Amniotic epithelial cell (primary cell): Measurements from ENCODE around the gene AIFM3.
"Not testable (repeated sequence)": the region's sequence is repeated elsewhere in the genome, so short reads cannot be mapped to it uniquely, and the experiment has no call there.

Experiments used
- DNase-seq: peaks from one replicate; pipeline ENCODE4 v3.0.0-alpha.2; 2010; ENCODE audit warnings: low read depth

Gene AIFM3, protein sequence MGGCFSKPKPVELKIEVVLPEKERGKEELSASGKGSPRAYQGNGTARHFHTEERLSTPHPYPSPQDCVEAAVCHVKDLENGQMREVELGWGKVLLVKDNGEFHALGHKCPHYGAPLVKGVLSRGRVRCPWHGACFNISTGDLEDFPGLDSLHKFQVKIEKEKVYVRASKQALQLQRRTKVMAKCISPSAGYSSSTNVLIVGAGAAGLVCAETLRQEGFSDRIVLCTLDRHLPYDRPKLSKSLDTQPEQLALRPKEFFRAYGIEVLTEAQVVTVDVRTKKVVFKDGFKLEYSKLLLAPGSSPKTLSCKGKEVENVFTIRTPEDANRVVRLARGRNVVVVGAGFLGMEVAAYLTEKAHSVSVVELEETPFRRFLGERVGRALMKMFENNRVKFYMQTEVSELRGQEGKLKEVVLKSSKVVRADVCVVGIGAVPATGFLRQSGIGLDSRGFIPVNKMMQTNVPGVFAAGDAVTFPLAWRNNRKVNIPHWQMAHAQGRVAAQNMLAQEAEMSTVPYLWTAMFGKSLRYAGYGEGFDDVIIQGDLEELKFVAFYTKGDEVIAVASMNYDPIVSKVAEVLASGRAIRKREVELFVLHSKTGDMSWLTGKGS

DNA sequence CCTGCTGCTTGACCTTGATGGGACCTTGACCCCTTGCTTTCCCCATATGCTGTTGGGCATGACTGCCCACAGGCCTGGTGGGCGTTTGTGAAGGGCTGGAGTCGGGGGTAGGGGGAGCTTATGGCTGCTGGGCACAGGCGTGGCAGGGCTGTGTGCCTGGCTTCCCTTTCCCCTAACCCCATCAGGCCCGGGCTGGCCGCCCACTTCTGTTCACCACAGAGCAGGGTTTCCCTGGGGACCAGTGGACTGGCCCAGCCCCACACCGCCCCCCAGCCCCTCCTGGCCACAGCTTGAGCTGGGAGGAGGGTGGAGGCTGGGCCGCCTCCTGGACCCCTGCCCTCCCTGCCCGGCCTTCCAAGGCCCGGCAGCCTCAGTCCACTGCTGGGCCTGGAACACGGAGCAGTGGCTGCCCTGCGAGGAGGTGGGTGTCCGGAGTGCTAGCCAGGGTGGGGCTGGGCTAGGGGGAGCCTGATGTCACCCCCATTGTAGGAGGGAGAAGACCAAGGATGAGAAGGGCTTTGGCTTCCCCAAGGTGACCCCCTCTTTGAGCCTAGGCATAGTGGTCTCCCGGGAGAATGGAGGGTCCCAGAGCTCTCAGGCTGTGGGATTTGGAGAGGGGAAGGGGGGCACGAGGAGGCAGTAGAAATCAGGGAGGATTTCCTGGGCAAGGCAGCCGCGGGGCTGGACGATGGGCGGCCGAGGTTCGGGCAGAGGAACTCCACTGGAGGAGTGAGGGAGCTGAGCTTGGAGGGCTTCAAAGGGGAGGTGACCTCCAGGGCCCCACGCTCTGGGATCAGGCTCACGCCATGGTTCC lies at the start of gene AIFM3:
Gene AIFM3 (plus strand): TSS at position 373 of the 814 bp plus-strand sequence. CDS start 690 bp downstream, outside the sequence.
- DNase-seq, result no peak

DNA sequence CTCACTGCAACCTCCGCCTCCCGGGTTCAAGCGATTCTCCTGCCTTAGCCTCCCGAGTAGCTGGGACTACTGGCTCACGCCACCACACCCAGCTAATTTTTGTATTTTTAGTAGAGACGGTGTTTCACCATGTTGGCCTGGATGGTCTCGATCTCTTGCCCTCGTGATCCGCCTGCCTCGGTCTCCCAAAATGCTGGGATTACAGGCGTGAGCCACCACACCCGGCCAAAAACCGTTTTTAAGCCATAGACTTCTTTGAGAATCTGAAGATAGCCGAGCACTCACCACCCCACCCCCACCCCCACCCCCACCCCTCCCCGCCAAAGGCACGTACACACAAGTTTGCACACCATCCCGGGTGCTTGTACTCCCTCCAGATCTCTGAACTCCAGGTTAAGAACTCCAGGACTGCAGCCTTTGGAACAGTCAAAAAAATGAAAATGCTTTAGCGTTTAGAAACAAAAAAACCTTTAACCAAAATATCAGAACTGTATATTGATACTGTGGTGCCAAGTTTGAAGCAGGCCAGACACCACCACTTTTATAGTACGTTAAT lies 48.3 kb upstream of the AIFM3 start:
- no peak for DNase-seq

DNA sequence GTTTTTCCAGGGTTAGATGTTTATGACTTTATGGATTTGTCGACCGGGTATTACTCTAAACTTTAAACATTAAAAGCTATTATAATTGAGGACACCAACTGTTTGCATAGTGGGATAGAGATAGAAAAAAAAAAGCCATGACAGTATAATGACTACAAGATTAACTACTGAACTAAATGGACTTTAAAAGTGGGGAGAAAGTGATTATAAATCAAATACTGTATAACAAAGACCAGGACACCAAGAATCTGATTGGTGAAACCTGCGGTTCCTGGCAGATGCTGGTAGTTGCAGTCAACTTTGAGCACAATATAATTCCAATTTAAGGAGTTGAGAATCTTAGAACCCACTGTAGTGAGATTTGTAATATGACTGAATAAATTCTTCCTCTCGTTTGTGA lies 47.3 kb upstream of the AIFM3 start:
- peak; percentile 40 for DNase-seq

DNA sequence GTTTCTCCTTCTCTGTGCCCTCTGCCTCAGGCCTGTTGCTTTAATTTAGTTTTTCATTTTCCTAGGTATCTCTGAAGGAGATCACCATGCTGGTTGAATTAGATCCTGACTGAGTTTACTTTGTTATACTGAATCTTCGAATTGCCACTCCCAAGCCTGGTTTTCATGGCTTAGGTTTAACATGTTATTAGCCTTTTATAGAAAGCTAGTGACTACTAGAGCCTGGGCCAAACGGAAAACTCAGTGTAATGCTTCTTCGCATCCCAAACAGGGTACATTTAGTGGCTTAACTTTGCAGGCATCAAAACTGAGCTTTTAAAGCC lies 46.2 kb upstream of the AIFM3 start:
- DNase-seq, result no peak

DNA sequence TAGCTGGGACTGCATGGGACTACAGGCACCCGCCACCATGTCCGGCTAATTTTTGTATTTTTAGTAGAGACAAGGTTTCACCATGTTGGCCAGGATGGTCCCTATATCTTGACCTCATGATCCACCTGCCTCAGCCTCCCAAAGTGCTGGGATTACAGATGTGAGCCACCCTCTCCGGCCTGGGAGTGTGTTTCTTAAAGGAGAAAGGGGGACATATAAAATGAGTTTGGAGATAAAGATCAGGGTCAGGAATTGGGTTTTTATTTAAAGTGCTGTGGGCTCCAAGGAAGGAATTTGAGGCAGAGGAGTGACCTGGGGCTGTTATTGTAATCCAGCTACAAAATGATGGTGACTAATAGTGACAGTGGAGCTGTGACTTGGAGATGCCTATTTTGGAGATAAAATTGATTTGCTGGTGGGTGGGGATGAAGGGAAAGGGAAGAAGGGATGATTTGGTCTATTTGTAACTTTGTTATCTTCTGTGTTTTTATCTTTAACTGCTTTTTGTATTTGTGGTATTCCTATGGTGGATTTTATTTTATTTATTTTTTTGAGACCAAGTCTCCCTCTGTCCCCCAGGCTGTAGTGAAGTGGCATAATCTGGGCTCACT lies 44.8 kb upstream of the AIFM3 start:
- DNase-seq, result no peak

DNA sequence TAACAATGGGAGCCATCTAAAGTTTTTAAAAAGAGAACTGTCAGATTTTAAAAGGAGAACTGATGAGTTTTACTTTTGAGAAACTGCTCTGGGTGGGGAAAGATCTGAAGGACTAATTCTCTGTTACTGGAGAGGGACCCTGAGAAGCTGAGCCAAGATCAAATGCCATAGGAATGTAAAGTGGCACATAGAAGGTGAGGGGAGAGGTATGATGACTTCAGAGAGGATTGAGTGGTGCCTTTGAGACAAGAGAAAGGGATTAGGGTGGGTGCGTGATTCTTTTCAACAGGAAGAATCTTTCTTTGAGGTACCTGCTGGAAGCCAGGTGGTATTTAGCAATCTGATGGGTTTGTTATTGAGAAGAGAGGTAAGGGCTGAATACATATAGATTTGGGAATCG lies 40.8 kb upstream of the AIFM3 start:
- DNase-seq, result no peak

DNA sequence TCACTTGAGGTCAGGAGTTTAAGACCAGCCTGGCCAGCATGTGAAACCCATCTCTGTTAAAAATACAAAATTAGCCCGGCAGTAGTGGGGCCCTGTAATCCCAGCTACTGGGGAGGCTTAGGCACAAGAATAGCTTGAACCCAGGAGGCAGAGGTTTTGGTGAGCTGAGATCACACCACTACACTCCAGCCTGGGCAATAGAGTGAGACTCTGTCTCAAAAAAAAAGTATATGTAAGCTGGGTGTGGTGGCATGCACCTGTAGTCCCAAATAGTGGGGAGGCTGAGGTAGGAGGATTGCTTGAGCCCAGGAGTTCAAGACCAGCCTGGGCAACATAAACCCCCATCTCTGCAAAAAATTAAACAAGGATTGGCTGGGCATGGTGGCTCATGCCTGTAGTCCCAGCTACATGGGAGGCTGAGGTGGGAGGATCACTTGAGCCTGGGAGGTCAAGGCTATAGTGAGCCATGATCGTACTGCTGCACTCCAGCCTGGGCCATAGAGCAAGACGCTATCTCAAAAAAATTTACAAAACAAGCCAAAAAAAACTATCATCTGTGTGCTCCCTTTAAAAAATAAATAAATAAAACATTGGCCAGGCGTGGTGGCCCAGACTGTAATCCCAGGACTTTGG lies 39.0 kb upstream of the AIFM3 start:
- DNase-seq, result no peak

DNA sequence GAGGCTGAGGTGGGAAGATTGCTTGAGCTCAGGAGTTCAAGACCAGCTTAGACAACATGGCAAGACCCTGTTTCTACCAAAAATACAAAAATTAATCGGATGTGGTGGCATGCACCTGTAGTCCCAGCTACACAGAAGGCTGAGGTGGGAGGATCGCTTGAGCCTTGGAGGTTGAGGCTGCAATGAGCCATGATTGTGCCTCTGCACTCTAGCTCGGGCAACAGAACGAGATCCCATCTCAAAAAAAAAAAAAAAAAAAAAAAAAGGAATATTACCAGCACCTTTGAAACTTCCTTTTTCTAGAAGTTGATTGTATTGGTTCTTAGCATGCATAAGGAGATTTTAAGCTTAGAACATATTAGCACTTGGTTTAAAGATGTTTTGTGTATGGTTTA lies 38.5 kb upstream of the AIFM3 start:
- DNase-seq, result no peak

DNA sequence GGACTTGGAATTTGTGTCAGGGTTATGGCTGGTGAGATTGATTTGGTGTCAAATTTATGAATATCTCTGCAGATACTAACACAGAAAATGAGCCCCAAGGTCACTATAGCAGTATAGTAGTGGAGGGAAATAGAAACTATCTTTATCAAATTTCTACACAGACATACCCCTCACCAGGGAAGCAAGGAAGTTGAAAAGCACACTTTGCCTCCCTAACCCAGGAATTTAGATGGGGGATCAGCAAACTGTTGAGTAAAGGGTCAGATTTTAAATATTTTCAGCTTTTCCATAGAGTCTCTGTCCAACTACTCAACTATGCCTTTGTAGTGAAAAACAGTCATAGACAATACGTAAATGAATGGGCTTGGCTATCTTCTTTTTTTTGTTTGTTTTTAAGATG lies 37.1 kb upstream of the AIFM3 start:
- DNase-seq, result no peak

DNA sequence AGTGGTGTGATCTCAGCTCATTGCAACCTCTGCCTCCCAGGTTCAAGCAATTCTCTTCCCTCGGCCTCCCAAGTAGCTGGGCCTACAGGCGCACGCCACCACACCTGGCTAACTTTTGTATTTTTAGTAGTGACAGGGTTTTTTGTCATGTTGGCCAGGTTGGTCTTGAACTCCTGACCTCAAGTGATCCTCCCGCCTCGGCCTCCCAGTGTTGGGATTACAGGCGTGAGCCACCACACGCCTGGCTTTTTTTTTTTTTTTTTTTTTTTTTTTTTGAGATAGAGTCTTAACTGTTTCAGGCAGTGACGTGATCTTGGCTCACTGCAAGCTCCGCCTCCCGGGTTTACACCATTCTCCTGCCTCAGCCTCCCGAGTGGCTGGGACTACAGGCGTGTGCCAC lies 36.6 kb upstream of the AIFM3 start:
- DNase-seq, result not testable (repeated sequence)

DNA sequence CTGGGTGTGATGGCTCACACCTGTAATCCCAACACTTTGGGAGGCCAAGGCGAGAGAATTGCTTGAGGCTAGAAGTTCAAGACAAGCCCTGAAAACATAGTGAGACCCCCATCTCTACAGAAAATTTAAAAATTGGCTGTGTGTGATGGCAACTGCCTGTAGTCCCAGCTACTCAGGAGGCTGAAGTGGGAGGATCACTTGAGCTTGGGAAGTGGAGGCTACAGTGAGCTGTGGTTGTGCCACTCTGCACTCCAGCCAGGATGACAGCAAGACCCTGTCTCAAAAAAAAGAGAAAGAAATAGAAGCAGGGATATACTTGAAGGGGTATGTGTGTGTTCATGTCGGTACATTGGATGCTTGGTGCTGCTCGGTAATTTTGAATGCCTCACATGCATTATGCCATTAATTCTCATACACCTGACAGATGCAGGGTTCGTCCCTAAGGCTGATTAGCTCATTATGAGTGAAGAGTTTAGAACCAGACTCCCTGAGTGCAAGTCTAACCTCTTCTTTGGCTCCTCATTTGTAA lies 35.9 kb upstream of the AIFM3 start:
- DNase-seq, result no peak

DNA sequence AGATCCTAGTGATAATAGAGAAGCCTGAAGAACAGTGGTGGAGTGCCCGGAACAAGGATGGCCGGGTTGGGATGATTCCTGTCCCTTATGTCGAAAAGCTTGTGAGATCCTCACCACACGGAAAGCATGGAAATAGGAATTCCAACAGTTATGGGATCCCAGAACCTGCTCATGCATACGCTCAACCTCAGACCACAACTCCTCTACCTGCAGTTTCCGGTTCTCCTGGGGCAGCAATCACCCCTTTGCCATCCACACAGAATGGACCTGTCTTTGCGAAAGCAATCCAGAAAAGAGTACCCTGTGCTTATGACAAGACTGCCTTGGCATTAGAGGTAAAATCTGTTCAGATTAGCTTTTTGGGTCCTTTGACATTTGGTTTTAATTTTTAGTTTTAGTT lies 33.1 kb upstream of the AIFM3 start:
- no peak for DNase-seq

DNA sequence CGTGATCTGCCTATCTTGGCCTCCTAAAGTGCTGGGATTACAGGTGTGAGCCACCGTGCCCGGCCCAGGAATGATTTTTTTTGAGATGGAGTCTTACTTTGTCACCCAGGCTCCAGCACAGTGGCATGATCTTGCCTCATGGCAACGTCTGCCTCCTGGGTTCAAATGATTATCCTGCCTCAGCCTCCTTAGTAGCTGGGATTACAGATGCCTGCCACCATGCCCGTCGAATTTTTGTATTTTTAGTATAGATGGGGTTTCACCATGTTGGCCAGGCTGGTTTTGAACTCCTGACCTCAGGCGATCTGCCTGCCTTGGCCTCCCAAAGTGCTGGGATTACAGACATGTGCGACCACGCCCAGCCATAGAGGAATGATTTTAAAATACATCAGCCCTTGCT lies 32.0 kb upstream of the AIFM3 start:
- not testable (repeated sequence) for DNase-seq

DNA sequence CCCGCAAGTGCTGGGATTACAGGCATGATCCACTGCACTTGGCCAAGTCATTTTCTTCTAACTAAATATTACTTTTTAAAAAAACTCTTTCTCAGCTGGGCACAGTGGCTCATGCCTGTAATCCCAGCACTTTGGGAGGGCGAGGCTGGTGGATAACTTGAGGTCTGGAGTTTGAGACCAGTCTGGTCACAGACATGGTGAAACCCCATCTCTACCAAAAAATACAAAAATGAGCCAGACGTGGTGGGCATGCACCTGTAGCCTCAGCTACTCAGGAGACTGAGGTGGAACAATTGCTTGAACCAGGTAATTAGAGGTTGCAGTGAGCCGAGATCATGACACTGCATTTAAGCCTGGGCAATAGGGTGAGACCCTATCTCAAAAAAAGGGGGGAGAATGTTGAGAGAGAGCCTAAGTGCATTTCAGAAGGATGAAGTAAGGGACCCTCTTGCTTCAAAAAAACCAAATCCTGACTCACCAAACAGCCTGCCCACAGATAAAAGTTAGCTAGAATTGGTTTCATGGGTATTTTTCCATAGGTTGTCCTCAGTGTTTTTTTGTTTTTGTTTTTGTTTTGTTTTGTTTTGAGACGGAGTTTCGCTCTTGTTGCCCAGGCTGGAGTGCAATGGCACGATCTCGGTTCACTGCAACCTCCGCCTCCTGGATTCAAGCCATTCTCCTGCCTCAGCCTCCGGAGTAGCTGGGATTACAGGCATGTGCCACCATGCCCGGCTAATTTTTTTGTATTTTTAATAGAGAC lies 31.1 kb upstream of the AIFM3 start:
- DNase-seq, result not testable (repeated sequence)

DNA sequence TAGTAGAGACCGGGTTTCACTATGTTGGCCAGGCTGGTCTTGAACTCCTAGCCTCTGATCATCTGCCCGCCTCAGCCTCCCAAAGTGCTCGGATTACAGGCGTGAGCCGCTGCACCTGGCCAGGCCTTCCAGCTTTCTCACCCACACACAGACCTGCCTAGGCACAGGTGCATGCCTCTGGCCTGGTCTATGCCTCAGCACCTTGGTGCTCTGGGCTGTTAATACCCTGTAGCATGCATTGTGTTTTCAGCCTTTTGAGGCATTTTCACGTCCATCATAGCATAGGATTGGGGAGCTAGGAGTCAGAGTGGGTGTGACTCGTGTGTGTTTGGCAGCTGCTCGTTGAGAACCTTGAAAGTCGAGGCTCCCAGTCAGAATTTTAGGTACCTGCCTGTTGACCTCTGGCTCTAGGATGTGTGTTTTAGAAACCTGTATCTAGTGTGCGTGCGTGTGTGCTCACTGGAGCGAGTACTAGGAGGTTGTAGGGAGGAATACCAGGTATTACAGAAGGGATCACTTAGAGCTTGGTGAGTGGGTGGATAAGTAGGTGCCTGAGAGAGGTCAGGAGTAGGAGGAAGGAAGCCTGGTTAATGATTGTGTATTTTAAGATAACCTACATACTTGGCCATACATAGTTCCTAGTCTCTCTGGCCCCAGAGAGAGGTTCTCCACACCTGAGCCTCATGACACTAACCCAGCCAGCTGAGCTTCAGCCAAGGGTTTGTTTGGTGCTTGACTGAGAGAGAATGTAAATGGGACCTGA lies 29.8 kb upstream of the AIFM3 start:
- no peak for DNase-seq

DNA sequence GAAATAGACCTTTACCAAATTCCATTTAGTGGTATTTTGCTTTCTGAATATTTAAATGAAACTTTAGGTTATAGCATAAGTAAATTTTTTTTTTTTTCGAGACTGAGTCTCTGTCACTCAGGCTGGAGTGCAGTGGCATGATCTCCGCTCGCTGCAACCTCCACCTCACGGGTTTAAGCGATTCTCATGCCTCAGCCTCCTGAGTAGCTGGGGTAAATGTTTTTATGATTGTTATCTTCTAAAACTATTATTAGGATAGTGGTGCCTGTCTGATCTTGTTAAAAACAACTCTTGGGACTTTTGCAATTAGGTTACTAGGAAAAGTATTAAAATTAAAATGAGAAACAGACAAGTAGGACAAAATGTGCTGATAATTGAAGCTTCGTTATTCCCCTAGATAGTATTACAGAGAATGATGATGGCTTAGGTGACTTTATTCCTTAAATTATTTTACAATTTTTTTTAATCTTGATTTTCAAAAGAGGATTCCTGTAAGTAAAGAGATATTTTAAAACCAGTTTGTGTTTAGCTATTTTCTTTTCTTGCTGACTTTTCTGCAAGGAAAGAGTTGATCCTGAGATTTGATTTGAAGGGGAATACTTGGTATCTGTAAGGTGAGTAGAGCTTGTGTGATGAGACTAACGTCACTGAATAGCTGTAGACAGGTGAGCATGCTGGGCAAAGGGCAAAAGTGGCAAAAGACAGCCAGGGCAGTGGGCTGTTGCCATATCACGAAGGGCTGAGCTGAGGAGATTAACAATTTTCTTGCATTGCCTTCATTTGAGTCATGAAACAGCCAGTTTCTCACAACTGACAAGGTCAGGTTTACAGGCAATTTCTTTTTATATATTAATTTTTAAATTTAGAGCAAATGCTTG lies 29.0 kb upstream of the AIFM3 start:
- DNase-seq, result peak; percentile 36

DNA sequence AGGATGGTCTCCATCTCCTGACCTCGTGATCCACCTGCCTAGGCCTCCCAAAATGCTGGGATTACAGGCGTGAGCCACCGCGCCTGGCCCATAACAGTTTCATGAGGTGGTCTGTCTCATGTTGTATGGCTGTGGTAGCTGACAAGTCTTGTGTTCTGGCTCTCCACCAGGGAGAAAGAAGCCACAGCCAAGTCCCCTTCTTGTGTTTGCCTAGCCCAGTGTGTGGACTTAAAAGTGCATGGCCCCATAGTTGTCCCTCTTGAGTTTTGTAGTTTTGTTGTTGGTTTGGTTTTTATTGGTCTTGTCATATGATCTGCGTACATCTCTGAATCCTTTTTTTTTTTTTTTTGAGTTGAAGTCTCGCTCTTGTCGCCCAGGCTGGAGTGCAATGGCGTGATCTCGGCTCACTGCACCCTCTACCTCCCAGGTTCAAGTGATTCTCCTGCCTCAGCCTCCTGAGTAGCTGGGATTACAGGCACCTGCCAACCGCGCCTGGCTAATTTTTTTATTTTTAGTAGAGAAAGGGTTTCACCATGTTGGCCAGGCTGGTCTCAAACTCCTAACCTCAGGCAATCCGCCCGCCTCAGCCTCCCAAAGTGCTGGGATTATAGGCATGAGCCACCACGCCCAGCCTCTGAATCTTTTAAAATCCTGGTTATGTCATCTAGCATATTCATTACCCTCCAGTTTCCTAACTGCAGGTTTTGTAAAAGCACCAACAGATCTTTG lies 27.4 kb upstream of the AIFM3 start:
- DNase-seq, result not testable (repeated sequence)

DNA sequence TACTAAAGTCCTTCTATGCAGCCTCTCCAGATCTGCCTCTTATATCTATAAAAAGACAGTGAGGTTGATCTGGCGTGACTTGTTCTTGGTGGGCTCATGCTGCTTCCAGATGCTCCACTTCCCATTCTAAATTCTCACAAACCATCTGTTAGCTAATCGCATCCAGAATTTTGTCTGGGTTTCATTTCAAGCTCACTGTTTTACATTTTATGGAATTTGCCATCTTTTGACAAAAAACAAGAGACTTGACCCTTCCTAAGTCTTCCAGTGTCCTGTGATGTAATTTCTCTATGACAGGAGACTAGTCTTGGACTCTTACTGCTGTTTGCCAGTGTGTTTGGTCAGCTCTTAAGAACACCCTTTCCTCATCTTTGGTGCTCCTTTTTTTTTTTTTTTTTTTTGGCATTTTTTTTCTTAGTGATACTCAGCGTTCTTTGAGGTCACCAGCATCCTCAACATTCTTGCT lies 26.8 kb upstream of the AIFM3 start:
- DNase-seq, result no peak
